MM.1S (cell line): ENCODE measurements around the gene TRAPPC8.
"Not testable (repeated sequence)": the region's sequence is repeated elsewhere in the genome, so short reads cannot be mapped to it uniquely, and the experiment has no call there.

Experiments used
- DNase-seq: peaks from one replicate; pipeline ENCODE4 v3.0.0-alpha.2; 2015
- H2AFZ ChIP-seq: fragments of 300-600 bp; sonication (generic); 2 replicates; pipeline ENCODE4 v1.6.0; 2016; ENCODE audit warnings: antibody characterized with exemption, low read length
- H3F3A ChIP-seq: fragments of 300-600 bp; sonication (generic); 2 replicates; pipeline ENCODE4 v1.6.1; 2016; ENCODE audit warnings: mild to moderate bottlenecking, antibody characterized with exemption, low read length, moderate library complexity, mixed read lengths; ENCODE audit not compliant: insufficient read depth
- H3K27ac ChIP-seq: fragments of 300-600 bp; sonication (generic); 2 replicates; pipeline ENCODE4 v1.5.1; 2016; ENCODE audit warnings: mild to moderate bottlenecking, low read length
- H3K27me3 ChIP-seq: fragments of 300-600 bp; sonication (generic); replicated peaks from 2 replicates; pipeline ENCODE4 v1.6.0; 2016; ENCODE audit warnings: low read length; ENCODE audit not compliant: insufficient read depth
- H3K36me3 ChIP-seq: fragments of 300-600 bp; sonication (generic); replicated peaks from 2 replicates; pipeline ENCODE4 v1.6.1; 2016; ENCODE audit warnings: mild to moderate bottlenecking, low read length, mixed read lengths; ENCODE audit not compliant: insufficient read depth
- H3K4me1 ChIP-seq: fragments of 300-600 bp; sonication (generic); 2 replicates; pipeline ENCODE4 v1.6.1; 2016; ENCODE audit warnings: low read length, mixed read lengths
- H3K4me2 ChIP-seq: fragments of 300-600 bp; sonication (generic); 2 replicates; pipeline ENCODE4 v1.6.0; 2016; ENCODE audit warnings: low read depth, low read length
- H3K4me3 ChIP-seq: fragments of 300-600 bp; sonication (generic); 2 replicates; pipeline ENCODE4 v1.5.1; 2016; ENCODE audit warnings: low read length, mixed read lengths
- H3K79me2 ChIP-seq: fragments of 300-600 bp; sonication (generic); 2 replicates; pipeline ENCODE4 v1.6.1; 2016; ENCODE audit warnings: mixed run types, low read length, mixed read lengths
- H3K9ac ChIP-seq: fragments of 300-600 bp; sonication (generic); 2 replicates; pipeline ENCODE4 v1.6.1; 2016; ENCODE audit warnings: low read length, mixed read lengths
- H3K9me2 ChIP-seq: fragments of 300-600 bp; sonication (generic); replicated peaks from 2 replicates; pipeline ENCODE4 v1.6.1; 2016; ENCODE audit warnings: mild to moderate bottlenecking, low read length, mixed read lengths; ENCODE audit not compliant: insufficient read depth
- H3K9me3 ChIP-seq: fragments of 300-600 bp; sonication (generic); replicated peaks from 2 replicates; pipeline ENCODE4 v1.6.1; 2016; ENCODE audit warnings: mild to moderate bottlenecking, low read length, mixed read lengths; ENCODE audit not compliant: insufficient read depth
- H4K20me1 ChIP-seq: fragments of 300-600 bp; sonication (generic); 2 replicates; pipeline ENCODE4 v1.6.1; 2016; ENCODE audit warnings: mild to moderate bottlenecking, low read length, moderate library complexity, mixed read lengths; ENCODE audit not compliant: insufficient read depth
- EZH2 ChIP-seq: fragments of 300-600 bp; sonication (generic); optimal IDR thresholded peaks from 2 replicates; pipeline ENCODE3; 2017; ENCODE audit warnings: low read depth, mild to moderate bottlenecking, antibody characterized with exemption, low read length, mixed read lengths
- EZH2phosphoT487 ChIP-seq: fragments of 300-600 bp; sonication (generic); IDR thresholded peaks from 2 replicates; pipeline ENCODE4 v1.6.1; 2018; ENCODE audit warnings: antibody characterized with exemption, low read length
- TF ChIP-seq, protein P1 (sequence below): fragments of 300-600 bp; sonication (generic); IDR thresholded peaks from 2 replicates; pipeline ENCODE4 v1.5.1; 2016; ENCODE audit warnings: antibody characterized with exemption, low read length, mixed read lengths

Gene TRAPPC8

DNA sequence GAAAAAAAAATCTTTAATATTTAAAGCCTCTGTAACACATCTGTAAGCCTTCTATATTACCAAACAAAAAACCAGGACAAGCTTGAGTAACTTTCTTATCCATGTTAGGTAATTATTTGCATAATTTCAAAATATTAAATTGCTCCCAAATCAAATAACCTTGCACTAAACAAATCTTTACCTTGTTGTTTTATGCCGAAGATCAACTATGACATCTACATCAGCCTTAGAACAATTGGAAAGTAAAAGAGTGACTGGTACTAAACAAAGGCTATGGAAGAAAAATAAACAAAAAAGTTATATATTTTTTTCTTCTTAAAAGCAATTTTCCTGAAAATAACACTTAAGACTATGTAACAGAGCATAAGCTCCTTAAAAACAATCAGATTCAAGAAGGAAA is 111.0 kb downstream of the TRAPPC8 start:
- Histone ChIP-seq H3K27me3 (no peaks in the 10 kb centered on the region), H3K79me2 (no peaks in the 10 kb centered on the region), H3K4me1 (no peaks in the 10 kb centered on the region), H3K9me3 (no peaks in the 10 kb centered on the region), H3F3A (no peaks in the 10 kb centered on the region), H2AFZ (no peak overlapping the region), H4K20me1 (no peaks in the 10 kb centered on the region), H3K4me3 (no peak overlapping the region), H3K9me2 (no peaks in the 10 kb centered on the region), H3K9ac (no peak overlapping the region), H3K36me3 (no peaks in the 10 kb centered on the region), H3K27ac (no peak overlapping the region), H3K4me2 (no peak overlapping the region)
- TF ChIP-seq, protein P1, sequence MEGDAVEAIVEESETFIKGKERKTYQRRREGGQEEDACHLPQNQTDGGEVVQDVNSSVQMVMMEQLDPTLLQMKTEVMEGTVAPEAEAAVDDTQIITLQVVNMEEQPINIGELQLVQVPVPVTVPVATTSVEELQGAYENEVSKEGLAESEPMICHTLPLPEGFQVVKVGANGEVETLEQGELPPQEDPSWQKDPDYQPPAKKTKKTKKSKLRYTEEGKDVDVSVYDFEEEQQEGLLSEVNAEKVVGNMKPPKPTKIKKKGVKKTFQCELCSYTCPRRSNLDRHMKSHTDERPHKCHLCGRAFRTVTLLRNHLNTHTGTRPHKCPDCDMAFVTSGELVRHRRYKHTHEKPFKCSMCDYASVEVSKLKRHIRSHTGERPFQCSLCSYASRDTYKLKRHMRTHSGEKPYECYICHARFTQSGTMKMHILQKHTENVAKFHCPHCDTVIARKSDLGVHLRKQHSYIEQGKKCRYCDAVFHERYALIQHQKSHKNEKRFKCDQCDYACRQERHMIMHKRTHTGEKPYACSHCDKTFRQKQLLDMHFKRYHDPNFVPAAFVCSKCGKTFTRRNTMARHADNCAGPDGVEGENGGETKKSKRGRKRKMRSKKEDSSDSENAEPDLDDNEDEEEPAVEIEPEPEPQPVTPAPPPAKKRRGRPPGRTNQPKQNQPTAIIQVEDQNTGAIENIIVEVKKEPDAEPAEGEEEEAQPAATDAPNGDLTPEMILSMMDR: no peak
- no peak for TF ChIP-seq EZH2phosphoT487
- no peak for TF ChIP-seq EZH2
- no peak for DNase-seq

DNA sequence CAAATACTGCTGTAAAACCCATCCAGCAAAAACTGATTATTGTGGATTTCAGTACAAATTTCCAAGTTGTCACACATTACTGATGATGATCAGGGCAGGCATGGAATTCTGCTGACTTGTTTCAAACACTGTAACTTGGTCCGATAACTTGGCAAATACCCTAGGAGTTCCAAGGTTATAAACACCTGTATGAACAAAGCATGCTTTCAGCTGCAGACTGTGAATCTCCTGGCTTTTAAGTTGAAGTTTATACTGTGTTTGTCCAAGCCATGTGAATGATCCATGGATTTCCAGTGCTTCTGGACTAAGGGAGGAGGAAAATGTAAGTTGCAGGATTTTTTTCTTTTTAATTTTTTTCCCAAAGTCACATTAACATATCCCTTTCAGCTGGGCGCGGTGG is 112.2 kb downstream of the TRAPPC8 start:
- no peak for TF ChIP-seq EZH2
- TF ChIP-seq EZH2phosphoT487: no peak
- TF ChIP-seq, protein P1: no peak
- Histone ChIP-seq H3K36me3 (no peaks in the 10 kb centered on the region), H3K27me3 (no peaks in the 10 kb centered on the region), H3K4me3 (no peak overlapping the region), H3K79me2 (no peaks in the 10 kb centered on the region), H3F3A (no peaks in the 10 kb centered on the region), H3K4me1 (0 out of 2 replicates have a peak, but pooled peaks cover 5% of the 10 kb centered on the region), H3K27ac (no peak overlapping the region), H3K9ac (no peak overlapping the region), H3K9me2 (no peaks in the 10 kb centered on the region), H3K4me2 (no peak overlapping the region), H4K20me1 (no peaks in the 10 kb centered on the region), H3K9me3 (no peaks in the 10 kb centered on the region), H2AFZ (no peak overlapping the region)
- no peak for DNase-seq

DNA sequence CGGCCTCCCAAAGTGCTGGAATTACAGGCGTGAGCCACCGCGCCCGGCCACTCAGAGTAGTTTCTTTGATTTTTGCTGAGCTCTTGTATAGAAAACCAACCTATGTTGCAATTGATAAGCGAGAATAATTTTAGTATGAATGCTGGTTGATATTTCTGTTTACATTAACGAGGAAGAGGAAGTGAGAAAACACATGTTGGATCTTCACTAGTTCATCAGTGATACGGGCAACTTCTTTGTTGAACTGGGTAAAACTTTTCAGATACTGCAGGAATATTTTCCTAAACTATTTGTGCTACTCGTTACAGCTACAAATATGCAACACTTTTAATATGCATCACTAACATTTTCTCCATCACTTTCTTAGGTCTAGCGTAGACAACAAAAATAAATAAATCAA is 114.3 kb downstream of the TRAPPC8 start:
- H3K9me3 ChIP-seq: no peaks in the 10 kb centered on the region
- H3K27ac ChIP-seq: no peak overlapping the region
- no peaks in the 10 kb centered on the region for H3K27me3 ChIP-seq
- no peak for TF ChIP-seq EZH2
- TF ChIP-seq, protein P1: no peak
- no peak for TF ChIP-seq EZH2phosphoT487
- no peaks in the 10 kb centered on the region for H3K36me3 ChIP-seq
- no peaks in the 10 kb centered on the region for H3F3A ChIP-seq
- H3K4me3 ChIP-seq: no peak overlapping the region
- H4K20me1 ChIP-seq: no peaks in the 10 kb centered on the region
- no peaks in the 10 kb centered on the region for H3K9me2 ChIP-seq
- H3K4me2 ChIP-seq: no peak overlapping the region
- no peak for DNase-seq
- no peak overlapping the region for H2AFZ ChIP-seq
- no peak overlapping the region for H3K9ac ChIP-seq
- 0 out of 2 replicates have a peak, but pooled peaks cover 5% of the 10 kb centered on the region for H3K4me1 ChIP-seq
- no peaks in the 10 kb centered on the region for H3K79me2 ChIP-seq

DNA sequence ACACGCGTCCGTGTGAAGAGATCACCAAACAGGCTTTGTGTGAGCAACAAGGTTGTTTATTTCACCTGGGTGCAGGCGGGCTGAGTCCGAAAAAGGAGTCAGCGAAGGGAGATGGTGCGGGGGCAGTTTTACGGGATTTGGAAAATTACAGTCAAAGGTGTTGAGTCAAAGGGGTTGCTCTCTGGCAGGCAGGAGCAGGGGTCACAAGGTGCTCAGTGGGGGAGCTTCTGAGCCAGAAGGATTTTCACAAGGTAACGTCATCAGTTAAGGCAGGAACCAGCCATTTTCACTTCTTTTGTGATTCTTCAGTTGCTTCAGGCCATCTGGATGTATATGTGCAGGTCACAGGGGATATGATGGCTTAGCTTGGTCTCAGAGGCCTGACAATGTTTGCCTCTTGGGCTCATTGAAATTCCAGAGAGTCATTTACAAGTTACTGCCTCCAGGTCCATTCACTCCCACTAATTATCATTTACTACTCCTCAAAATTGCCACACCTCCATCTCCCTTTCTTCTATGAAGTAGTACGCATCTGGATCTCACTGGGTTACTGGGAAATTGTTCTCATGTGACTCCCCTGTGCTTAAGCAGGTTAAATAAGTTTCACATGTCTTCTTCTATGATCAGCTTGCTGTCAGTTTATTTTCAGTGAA is 116.1 kb downstream of the TRAPPC8 start:
- not testable (repeated sequence) for H2AFZ ChIP-seq, H3K4me3 ChIP-seq, H3K9ac ChIP-seq, H3K79me2 ChIP-seq, H3K9me3 ChIP-seq, H3K36me3 ChIP-seq, H3K27ac ChIP-seq, H3F3A ChIP-seq, H3K4me1 ChIP-seq, H3K27me3 ChIP-seq, DNase-seq, H3K4me2 ChIP-seq, H4K20me1 ChIP-seq, H3K9me2 ChIP-seq
